Measurements from ENCODE around the gene USP31. TPM values are rescaled to one million over a fixed set of nuclear protein-coding genes. Genes with fewer than 3 reads are reported as not detected.

USP31 gene
- total RNA-seq, 1 donor from 2014 or later = 8.7 TPM

DNA sequence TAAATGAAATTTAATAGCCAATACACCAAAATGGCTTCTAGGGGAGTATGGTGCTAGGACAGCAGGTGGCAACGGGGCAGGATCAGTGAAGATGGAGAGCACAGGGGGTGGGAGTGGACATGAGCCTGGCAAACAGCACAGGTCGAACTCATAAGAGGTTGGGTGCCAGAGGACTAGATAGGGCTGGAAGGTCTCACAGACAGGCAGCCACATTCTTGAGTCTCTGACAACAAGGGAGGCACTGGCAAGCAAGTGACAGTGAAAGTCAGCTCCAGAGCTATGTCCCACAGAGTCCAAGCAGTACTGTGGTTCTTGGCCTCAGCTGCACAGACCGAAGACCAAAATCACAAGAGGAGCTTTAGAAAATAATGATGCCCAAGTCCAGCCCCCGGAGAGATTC is 61.2 kb downstream of the USP31 start:
- Mint-ChIP-seq H3K27ac (ENCODE audit: unreplicated experiment) (no peak overlapping the region), H3K4me1 (ENCODE audit: low read depth) (peaks cover 3% of the 10 kb centered on the region), H3K36me3 (ENCODE audit: low read depth) (peaks cover 23% of the 10 kb centered on the region), H3K27me3 (ENCODE audit: low read depth) (no peaks in the 10 kb centered on the region), H3K9me3 (ENCODE audit: low read depth) (peaks cover 2% of the 10 kb centered on the region), H3K4me3 (ENCODE audit: unreplicated experiment) (no peak overlapping the region)
- DNase-seq (ENCODE audit: low spot score) = no peak
- TF ChIP-seq, protein P1, sequence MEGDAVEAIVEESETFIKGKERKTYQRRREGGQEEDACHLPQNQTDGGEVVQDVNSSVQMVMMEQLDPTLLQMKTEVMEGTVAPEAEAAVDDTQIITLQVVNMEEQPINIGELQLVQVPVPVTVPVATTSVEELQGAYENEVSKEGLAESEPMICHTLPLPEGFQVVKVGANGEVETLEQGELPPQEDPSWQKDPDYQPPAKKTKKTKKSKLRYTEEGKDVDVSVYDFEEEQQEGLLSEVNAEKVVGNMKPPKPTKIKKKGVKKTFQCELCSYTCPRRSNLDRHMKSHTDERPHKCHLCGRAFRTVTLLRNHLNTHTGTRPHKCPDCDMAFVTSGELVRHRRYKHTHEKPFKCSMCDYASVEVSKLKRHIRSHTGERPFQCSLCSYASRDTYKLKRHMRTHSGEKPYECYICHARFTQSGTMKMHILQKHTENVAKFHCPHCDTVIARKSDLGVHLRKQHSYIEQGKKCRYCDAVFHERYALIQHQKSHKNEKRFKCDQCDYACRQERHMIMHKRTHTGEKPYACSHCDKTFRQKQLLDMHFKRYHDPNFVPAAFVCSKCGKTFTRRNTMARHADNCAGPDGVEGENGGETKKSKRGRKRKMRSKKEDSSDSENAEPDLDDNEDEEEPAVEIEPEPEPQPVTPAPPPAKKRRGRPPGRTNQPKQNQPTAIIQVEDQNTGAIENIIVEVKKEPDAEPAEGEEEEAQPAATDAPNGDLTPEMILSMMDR (IDR thresholded peaks at IDR 0.05) = no peak

DNA sequence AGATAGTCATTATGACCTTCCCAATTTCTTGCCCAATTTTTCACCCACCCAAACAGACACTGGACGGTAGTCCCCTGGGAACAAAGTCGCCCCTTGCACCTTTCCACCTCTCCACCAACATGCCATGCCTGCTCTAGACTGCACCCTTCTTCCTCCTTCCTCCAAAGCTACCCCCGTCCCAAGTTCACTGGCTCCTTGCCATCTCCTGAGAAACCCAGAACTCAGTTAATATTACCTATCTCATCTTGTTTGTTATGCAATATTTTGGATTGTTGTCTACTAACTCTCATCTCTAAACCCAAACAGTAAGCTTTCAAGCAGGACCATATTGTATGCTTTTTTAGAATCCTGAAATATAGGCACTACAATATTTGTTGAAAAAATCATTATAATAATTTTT is 63.3 kb downstream of the USP31 start:
- TF ChIP-seq, protein P1 (IDR thresholded peaks at IDR 0.05) = no peak
- no peak overlapping the region for H3K4me3 Mint-ChIP-seq (ENCODE audit: unreplicated experiment)
- DNase-seq (ENCODE audit: low spot score) = no peak
- H3K27ac Mint-ChIP-seq (ENCODE audit: unreplicated experiment) = no peak overlapping the region
- no peaks in the 10 kb centered on the region for H3K9me3 Mint-ChIP-seq (ENCODE audit: low read depth)
- peaks cover 8% of the 10 kb centered on the region for H3K4me1 Mint-ChIP-seq (ENCODE audit: low read depth)
- H3K27me3 Mint-ChIP-seq (ENCODE audit: low read depth) = no peaks in the 10 kb centered on the region
- H3K36me3 Mint-ChIP-seq (ENCODE audit: low read depth) = peaks cover 27% of the 10 kb centered on the region

DNA sequence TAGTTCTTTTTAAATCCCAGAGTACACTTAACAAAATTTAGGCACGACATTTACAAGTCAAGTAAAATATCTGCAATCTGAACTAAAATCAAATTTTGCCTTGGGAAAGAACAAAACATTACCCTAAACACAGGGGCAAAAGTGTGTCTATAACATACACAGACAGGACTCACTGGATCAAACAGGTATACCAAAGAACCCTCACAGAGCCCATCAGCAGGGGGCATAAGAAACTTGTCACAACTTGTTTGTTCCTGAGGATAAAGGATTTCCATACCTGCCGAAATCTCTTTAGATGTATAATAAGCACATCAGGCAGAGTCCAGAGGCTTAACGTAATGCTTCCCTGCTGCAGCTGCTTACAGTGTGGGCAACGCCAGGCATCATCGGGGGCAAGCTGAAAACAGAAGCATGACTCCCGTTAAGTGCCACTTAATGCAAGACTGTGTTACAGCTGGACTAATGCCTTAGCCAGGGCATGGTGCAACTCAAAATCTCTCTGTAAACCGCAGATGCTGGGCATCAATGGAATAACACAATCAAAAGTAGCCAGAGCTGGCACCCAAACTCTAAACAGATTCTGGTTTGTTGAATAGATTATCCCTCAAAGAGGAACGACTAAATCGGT is 67.0 kb downstream of the USP31 start:
- no peak overlapping the region for H3K27ac Mint-ChIP-seq (ENCODE audit: unreplicated experiment)
- H3K36me3 Mint-ChIP-seq (ENCODE audit: low read depth) = peaks cover 39% of the 10 kb centered on the region
- no peaks in the 10 kb centered on the region for H3K27me3 Mint-ChIP-seq (ENCODE audit: low read depth)
- no peak for DNase-seq (ENCODE audit: low spot score)
- no peaks in the 10 kb centered on the region for H3K9me3 Mint-ChIP-seq (ENCODE audit: low read depth)
- TF ChIP-seq, protein P1 (IDR thresholded peaks at IDR 0.05) = peak; percentile 27
- H3K4me1 Mint-ChIP-seq (ENCODE audit: low read depth) = peaks cover 8% of the 10 kb centered on the region
- H3K4me3 Mint-ChIP-seq (ENCODE audit: unreplicated experiment) = no peak overlapping the region

DNA sequence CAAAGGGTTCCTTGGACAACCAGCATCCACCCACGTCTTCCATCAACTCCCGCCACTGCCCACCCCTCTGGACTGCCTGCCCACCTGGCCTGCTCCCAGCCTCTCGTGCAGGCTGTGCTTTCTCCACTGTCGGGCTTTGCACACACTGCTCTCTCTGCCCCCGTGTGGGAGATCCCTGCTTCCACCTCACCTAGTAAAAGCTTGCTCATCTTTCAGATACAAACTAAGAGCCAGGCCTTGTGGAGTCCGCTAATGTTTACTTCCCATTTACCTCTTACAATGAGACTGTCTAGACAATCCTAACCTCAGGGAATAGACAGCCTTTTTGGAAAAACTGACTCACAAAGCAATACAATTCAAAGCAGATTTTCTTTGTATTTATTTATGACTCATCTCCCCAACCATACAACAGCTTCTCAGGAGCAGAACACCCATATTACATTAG is 67.6 kb downstream of the USP31 start:
- Mint-ChIP-seq H3K4me3 (ENCODE audit: unreplicated experiment) (no peak overlapping the region), H3K36me3 (ENCODE audit: low read depth) (peaks cover 40% of the 10 kb centered on the region), H3K9me3 (ENCODE audit: low read depth) (no peaks in the 10 kb centered on the region), H3K27ac (ENCODE audit: unreplicated experiment) (no peak overlapping the region), H3K4me1 (ENCODE audit: low read depth) (peaks cover 8% of the 10 kb centered on the region), H3K27me3 (ENCODE audit: low read depth) (no peaks in the 10 kb centered on the region)
- TF ChIP-seq, protein P1 (IDR thresholded peaks at IDR 0.05) = no peak
- DNase-seq (ENCODE audit: low spot score) = no peak

DNA sequence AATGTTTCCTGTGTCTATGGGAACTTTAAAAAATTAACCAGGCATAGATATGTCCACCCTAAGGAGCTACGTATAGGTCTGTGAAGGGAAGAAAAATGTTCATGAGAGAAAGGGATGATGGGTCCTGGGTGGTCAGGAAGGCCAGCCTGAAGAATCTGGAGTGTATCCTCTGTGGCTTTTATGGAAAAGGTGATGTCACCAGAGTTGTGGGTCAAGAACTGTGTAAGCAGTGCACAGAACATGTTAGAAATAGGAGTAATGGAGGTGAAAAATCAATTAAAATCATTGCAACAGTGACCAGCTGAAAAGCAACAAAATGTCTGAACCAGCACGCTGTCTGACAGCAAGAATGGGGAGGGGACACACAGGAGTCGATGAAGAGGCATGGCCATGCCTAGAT is 68.5 kb downstream of the USP31 start:
- Mint-ChIP-seq H3K9me3 (ENCODE audit: low read depth) (no peaks in the 10 kb centered on the region), H3K27me3 (ENCODE audit: low read depth) (no peaks in the 10 kb centered on the region), H3K4me1 (ENCODE audit: low read depth) (peaks cover 8% of the 10 kb centered on the region), H3K27ac (ENCODE audit: unreplicated experiment) (no peak overlapping the region), H3K4me3 (ENCODE audit: unreplicated experiment) (no peak overlapping the region), H3K36me3 (ENCODE audit: low read depth) (peaks cover 41% of the 10 kb centered on the region)
- DNase-seq (ENCODE audit: low spot score) = no peak
- TF ChIP-seq, protein P1 (IDR thresholded peaks at IDR 0.05) = no peak
